NCI-H460 (cell line): Measurements from ENCODE around the gene TFAP2B. TPM values are rescaled to one million over a fixed set of nuclear protein-coding genes. Genes with fewer than 3 reads are reported as not detected.

Experiments
- DNase-seq: peaks from one replicate; pipeline ENCODE4 v3.0.0-alpha.2; 2016; ENCODE audit warnings: low read depth; ENCODE audit errors: extremely low read depth
- total RNA-seq: library from RNA; depleted of rRNA; stranded (reverse); fragments of >200 nt; shearing (Covaris generic); gene quantifications from 2 replicates; pipeline ENCODE4 v1.2.3, GENCODE V29; 2014

The TFAP2B gene
- total RNA-seq, 1 experiment from 2014 or later: not detected

DNA sequence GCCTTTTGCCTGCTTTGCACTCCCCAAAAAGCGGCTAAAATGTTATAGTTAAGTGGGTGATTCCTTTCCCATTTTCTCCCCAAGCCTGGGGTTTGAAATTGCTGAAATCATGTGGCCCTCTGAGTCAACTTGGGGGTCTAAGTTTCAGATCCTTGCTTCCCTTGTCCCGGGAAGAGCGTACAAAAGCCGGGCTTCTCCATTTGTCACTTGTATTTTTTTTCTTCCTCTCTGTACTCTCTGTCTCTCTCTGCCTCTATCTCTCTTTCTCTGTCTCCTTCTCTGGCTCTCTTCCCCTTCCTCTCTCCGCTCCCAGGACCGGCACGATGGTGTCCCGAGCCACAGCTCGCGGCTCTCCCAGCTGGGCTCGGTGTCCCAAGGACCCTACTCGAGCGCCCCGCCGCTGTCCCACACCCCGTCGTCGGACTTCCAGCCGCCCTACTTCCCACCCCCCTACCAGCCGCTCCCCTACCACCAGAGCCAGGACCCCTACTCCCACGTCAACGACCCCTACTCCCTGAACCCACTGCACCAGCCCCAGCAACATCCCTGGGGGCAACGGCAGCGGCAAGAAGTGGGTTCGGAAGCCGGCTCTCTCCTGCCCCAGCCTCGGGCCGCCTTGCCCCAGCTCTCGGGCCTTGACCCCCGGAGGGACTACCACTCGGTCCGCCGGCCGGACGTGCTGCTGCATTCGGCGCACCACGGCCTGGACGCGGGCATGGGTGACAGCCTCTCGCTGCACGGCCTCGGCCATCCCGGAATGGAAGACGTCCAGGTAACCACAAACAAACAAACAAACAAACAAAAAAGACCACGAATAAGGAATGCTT, 4.6 kb downstream of the TFAP2B start:
- DNase-seq: no peak

DNA sequence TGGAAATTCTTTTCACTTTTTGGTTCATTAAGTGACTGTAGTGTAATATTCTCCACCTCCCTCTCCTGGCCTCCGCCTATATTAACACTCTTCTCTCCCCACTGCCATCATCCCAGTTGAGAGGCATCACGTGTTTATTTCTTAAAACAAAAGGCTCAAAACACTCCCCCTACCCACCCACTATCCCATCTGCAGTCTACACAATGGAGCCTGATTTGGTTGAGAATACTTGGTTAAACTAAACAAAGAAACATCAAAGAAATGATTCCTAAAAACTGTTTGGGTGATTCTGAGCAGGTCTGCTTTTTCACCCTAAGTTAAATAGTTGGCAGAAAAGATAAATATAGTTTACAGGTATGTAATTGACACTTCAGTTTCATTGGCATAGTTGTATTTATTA, 5.9 kb downstream of the TFAP2B start:
- no peak for DNase-seq

DNA sequence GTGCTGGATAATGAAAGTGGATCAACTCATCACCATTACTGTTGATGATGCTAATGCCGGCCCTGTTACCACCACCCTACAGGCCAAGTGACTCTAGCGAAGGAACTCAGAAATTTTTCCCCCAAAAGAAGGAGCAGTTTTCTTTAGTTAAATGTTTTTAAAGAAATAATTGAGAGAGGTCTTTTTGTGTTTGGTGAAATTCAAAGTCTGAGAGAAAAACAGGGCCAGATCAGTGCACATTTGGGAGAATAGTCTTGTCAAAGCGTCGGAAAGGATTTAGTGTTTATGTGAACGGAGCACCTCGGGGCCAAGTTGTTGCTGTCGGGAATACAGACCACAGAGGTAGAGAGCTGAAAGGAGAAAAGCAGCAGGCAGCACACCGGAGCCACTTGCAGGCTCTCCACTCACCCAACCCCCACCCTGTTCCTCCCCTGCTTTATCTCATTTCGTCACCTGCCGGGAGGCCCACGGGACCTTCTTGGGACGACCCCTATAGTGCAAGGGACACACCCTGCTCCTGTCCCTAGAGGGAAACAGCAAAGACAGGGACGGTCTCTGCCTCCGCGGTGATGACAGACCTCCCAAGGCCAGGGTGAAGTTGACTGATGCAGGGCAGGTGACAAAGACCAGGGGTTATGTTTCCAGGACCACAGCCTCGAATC, 6.8 kb downstream of the TFAP2B start:
- DNase-seq: no peak

DNA sequence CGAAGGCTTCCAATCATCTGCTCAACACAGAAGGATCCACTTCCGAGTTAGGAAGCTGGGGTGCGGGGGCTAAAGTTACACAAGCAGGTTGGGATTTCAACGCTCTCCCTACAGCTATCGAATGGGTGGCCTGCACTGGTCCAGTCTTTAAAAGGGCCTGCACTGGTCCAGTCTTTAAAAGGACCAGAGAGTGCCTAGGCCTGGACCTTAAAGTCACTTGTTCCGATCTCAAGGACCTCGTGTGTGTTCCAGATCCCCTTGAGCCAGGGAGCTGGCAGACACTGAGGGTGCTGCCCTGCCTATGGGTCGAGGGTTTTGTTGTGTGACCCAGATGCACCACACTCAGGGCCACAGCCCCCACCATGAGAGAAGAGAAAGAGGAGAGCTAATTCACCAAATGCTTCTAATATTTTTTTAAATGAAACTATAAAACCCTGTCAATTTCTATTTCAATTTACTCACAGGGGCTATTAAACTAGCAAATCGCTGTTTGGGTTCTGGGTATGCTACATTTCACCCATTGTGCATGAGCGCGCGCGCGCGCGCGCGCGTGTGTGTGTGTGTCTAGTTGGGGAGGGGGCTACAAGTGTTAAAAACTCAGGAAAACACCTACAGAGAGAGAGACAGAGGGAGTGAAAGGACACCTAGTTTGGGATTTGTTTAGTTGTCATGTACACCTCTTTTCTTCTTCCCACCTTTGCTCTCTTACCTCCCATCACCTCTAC, 7.5 kb downstream of the TFAP2B start:
- DNase-seq: no peak

DNA sequence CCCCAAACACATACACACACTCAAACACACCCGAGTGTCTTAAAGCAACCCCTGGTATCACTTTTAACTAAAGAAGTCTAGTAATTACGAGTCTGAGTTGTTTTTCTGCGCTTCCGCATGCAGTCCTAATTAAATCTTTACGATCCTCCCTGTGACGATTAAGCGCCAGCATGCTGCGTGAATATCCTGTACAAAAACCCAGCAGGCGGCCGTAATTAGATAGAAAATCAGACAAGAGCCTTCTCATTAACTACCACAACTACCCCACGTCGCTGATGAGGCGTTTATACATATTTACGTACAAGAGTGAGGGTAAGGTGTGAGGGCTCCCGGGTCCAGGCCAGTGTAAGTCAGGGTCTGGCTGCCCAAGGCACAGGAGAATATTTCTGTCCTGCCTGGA, 8.1 kb downstream of the TFAP2B start:
- no peak for DNase-seq

DNA sequence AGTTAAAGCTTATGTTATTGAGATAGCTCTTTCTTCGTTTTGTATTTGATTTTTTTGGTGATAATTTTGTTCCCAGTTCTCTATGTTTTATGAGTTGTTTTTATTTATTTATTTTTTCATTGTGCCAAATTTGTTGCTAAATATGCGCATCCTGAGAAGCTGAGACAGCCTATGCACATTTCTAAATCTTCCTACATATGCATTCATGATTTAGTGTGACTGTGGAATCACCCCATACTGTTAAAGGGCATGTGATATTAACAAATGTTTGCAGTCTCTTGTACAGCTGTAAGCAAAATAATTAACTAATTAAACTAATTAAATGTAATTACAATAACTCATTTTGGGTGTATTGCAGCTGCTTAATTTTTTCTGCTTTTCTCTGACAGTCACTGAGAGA, 10.4 kb downstream of the TFAP2B start:
- no peak for DNase-seq

DNA sequence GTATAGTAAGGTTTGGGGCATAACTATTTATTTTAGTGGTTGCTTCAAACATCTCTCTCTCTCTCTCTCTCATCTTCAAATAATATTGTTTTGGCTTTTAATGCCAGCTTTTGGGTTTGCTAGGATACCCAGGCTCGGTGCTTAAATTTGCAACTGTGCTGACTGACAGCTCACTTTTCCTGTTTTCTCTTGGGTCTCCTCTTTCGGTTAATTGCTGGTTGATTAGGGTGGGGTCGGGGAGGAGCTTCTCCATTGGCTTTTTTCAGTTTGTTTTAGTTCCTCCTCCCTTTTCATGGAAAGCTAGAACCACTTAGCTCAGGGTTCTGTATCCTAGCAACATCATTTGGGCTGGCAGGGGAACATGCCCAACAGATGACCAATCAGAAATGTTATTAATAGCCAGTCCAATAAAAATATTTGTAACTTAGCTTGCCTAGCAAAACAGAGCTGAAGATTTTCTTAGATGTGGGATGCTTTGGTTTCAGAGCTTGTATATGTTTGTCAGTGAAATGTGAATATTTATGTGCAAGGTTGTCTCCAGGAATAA, 11.3 kb downstream of the TFAP2B start:
- no peak for DNase-seq

DNA sequence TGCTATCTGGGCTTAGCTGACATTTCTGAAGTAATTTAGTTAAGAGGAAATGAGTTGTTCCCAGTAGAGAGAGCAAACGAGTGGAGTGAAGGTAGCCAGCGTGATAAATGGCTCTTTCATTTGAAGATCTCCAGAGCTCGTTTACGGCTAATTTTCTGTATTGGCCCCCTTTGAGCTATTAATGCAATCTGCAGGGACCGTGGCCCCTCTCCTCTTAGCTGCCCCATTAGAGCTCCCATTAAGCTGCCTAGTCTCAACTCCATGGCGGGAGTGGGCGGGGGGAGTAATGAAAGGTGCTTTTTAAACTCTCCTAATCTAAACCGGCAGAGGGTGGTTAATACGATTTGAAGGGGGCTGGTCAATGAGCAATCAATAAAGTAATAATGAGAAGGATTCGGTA, 12.5 kb downstream of the TFAP2B start:
- no peak for DNase-seq

DNA sequence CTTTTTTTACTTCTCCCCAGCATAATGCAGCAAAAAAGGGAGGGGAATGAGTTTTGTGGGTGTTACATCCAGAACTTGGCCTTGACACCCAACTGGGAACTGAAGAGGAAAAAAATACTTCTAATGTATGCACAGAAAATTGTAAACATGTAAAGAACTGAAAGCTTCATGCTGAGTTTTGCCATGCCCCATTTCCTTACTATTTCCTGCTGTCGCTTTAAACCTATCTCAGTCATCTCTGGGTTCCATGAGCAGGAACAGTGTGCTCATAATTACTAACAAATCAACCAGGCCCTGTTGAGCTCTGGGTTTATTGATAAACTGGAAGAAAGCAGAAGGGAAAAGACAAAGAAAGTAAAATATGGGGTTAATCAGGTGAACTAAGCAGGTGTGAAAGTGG, 14.2 kb downstream of the TFAP2B start:
- no peak for DNase-seq

DNA sequence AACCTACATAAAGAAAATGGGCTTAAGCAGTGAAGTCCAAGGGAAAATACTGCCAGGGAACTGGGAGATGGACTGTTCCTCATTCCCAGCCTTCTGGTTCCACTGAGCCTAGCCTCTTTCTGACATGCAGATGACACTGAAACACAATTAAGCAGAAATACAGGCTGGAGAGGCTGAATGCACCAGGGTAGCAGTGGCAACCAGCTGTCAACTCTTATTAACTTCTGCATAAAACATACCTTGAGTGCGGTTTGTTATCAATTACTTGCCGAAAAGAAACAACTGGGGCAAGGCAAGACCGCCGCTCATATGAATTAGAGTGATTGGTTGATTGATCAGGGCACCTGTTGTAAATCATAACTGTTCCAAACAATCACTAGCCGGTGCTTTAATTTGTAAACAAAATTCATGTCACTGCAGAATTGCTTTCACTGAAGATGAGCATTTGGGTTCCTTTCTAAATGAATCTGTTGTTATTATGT, 16.3 kb downstream of the TFAP2B start:
- no peak for DNase-seq

DNA sequence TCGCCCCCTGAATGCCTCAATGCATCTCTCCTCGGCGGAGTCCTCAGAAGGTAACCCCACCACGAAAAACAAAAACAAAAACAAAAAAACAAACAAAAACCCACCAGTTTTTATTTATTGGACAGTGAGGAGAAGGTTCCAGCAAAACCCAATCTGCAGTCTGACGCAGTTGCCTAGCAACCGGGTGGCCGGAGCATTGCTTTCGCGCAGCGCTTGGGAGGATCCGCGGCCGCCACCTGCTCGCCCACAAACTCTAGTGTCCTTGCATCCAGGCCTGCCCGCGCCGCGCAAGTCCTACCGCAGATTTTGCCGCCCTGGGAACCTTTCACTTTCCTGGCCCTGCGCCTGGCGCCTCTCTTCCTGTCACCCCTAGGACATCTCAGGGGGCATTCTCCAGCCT, 17.6 kb downstream of the TFAP2B start:
- no peak for DNase-seq

DNA sequence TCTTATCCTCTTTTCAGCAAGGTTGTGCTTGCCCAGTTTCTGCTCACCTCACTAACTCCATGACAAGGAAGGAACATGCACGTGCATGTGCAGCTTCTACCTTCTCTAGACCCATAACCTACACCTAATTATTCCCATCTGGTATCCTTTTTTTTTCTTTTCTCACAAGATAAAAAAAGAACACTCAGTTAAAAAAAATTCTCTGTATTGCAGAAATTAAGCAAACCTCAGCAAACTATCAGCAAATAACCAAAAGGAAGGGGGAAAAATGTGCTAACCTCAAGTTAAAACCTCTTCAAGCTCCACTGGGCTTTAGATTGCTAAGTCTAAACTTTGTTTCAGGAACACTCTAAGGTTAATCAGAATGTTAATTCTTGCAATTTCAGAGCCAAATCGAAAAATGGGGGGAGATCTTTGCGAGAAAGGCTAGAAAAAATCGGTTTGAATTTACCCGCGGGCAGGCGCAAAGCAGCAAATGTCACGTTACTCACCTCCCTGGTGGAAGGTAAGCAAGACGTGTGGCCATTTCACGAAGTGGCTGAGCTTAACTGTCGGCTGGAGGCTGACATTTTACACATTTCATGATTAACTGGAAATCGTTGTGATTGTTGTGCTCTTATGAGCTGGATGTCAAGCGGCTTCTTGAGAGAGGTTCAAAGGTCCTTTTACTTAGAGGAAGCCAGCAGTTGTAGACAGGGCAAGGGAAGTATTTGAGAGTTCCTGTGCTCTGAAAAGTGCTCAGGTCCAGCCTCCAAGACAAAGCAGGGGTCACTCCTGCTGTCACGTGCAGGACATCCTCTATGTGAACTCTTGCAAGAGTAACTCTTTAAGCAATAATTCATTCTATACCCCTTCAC, 19.1 kb downstream of the TFAP2B start:
- no peak for DNase-seq

DNA sequence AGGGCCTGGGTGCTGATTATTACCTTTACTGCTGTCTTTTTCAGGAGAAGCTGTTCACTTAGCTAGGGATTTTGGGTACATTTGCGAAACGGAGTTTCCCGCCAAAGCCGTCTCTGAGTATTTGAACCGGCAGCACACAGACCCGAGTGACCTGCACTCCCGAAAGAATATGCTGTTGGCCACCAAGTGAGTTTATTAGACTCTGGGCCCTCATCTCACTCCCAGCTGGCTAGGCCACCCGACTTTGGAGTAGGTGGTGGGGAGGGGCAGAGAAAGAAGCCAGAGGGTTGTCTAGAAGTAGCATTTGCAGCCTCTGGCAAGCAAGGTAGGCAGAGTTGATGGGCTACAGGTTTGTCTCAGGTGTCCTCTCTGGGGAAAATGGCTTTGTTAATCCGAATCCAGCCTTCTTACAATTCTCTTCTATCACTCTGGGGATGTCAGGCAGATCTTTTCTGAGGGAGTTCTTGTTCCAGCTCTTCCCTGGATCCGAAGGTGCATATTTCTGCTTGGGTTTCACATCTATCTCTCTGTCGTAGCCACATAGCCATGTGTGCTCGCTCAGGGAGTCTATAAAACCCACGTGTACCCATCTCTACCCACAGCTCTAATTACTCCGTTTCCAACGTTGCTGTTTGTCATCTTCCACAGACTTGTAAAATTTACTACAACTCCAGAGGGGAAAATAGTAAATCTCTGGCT, 21.6 kb downstream of the TFAP2B start:
- DNase-seq: no peak

DNA sequence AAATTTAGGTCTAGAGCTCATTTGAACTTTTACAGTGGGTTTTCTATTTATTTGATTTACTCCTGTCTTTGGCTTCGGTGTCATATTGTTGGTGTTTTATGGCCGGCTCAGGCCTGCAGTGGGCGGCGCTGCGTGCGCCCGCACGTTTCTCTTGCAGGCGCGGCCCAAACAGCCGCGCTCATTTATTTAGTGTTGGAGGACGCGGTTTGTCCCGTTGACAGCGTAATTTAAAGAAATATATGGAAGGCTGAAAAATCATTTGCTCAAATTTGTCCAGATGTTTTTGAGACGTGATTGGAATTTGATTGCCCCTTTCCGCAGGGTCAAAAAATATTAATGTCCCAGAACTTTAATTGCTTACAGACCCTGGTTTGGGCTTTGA, 22.1 kb downstream of the TFAP2B start:
- DNase-seq: no peak

DNA sequence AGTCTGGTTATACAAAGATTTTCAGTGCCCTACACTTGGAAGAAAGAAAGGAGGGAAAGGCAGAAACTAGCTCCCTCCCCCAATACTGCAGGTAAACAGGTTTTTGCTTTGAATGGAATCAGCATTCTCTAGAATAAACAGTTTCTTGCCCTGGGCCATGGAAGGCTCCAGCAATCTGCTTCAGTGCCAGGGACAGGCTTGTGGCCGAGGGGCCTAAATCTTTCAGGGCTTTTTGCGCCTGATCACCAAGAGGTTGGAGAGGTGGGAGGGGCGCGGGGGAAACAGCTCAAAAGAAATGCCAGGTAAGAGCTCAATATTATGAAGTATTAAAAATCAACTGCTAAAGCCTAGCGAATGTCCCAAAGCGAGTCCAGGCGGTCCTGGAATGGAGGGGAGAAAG, 23.8 kb downstream of the TFAP2B start:
- no peak for DNase-seq

DNA sequence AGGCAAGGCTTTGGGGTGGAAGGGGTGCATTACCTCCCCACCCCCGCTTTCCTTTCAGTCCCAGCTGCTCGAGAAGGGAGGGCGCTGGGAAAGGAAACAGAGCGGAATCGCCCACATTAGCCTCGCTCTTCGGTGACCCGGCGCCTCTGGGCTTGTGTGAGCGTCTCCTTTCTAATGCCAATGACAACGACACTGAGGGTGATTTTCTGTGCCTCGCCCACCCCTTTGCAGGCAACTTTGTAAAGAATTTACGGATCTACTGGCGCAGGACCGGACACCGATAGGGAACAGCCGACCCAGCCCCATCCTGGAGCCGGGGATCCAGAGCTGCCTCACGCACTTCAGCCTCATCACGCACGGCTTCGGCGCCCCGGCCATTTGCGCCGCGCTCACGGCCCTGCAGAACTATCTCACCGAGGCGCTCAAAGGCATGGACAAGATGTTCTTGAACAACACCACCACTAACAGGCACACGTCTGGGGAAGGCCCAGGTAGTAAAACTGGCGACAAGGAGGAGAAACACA, 24.3 kb downstream of the TFAP2B start:
- no peak for DNase-seq

DNA sequence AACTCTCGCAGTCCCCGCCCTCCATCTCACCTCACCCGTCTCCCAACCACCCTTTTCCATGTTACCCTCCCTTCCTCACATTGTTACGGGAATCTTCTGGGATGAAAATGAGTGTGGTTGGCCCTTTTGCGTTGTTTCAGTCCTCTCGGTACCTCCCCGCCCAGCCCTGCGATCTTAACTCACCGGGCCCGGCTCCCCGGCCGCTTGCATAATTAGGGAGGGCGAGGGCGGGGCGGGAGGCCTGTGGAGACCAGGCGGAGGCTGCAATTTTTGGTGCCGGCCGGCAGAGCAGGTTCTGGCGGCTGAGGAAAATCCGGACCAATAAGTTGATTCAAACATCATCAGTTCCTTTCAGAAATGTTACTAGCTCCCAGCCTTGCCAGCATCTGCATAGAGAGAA, 25.2 kb downstream of the TFAP2B start:
- no peak for DNase-seq

DNA sequence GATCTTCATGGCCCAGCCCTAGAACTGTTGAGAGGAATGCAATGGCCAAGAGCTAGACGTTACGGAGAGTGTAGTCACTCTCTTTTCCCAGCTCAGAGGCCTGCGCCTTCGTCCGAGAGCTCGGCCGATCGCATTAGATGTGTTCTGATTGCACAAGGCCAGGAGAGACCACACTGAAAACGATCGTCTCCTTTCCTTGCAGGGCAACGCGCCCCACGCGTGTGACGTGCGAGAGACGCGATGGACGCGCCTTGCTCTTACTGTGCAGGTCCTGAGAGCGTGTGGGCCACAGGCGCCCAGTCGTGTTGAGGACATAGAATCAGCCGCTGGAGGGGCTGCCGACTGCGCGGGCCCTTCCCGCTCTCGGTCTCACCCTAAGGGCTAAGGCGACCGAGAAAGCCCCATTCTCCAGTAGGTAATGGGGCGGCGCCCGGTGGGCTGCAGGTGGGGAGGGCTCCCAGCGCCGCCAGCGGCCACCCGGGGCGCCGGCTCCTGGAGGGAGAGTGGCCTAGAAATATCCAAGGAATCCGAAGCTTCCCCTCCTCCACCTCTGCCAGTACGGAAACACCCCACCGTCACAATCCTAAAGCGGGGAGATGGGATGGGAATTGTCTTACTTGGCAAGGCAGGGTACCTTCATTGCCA, 26.9 kb downstream of the TFAP2B start:
- no peak for DNase-seq
